DOHH2 (cell line): ENCODE data around the gene SLC6A2.

ENCODE experiments used
- H3F3A ChIP-seq: fragments of 200-600 bp; sonication (generic), shearing (Covaris generic); 2 replicates; pipeline ENCODE4 v1.6.0; 2016; ENCODE audit warnings: antibody characterized with exemption, mild to moderate bottlenecking; ENCODE audit not compliant: control insufficient read depth, insufficient read depth
- H3K27ac ChIP-seq: fragments of 200-600 bp; sonication (generic); 2 replicates; pipeline ENCODE4 v1.5.1; 2014; ENCODE audit warnings: low read depth, mild to moderate bottlenecking, low read length, moderate library complexity
- H3K27me3 ChIP-seq: fragments of 200-600 bp; sonication (generic); 2 replicates; pipeline ENCODE4 v1.6.1; 2014; ENCODE audit warnings: mild to moderate bottlenecking, low read length, mixed read lengths; ENCODE audit not compliant: control insufficient read depth
- H3K36me3 ChIP-seq: fragments of 200-600 bp; sonication (generic); 2 replicates; pipeline ENCODE4 v1.6.1; 2014; ENCODE audit warnings: mild to moderate bottlenecking, low read length, moderate library complexity, mixed read lengths; ENCODE audit not compliant: control insufficient read depth
- H3K4me1 ChIP-seq: fragments of 200-600 bp; sonication (generic); 2 replicates; pipeline ENCODE4 v1.6.1; 2014; ENCODE audit warnings: mild to moderate bottlenecking, low read length, mixed read lengths; ENCODE audit not compliant: control insufficient read depth
- H3K4me2 ChIP-seq: fragments of 200-600 bp; sonication (generic); 2 replicates; pipeline ENCODE4 v1.6.0; 2014; ENCODE audit warnings: mild to moderate bottlenecking, low read length, moderate library complexity
- H3K4me3 ChIP-seq: fragments of 200-600 bp; sonication (generic); 2 replicates; pipeline ENCODE4 v1.5.1; 2014; ENCODE audit warnings: mild to moderate bottlenecking, low read length, mixed read lengths
- H3K79me2 ChIP-seq: fragments of 200-600 bp; sonication (generic); 2 replicates; pipeline ENCODE4 v1.6.1; 2014; ENCODE audit warnings: mild to moderate bottlenecking, low read length, mixed read lengths; ENCODE audit not compliant: control insufficient read depth
- H3K9me2 ChIP-seq: fragments of 200-600 bp; sonication (generic); replicated peaks from 2 replicates; pipeline ENCODE4 v1.6.1; 2014; ENCODE audit warnings: mild to moderate bottlenecking, low read length, mixed read lengths; ENCODE audit not compliant: control insufficient read depth
- H3K9me3 ChIP-seq: fragments of 200-600 bp; sonication (generic); 2 replicates; pipeline ENCODE4 v1.6.1; 2014; ENCODE audit warnings: antibody characterized with exemption, low read length, mixed read lengths; ENCODE audit not compliant: control insufficient read depth, insufficient read depth
- H4K20me1 ChIP-seq: fragments of 200-600 bp; sonication (generic); 2 replicates; pipeline ENCODE4 v1.6.0; 2014; ENCODE audit warnings: low read depth, mild to moderate bottlenecking, antibody characterized with exemption, low read length, moderate library complexity; ENCODE audit not compliant: control insufficient read depth, insufficient read depth
- EZH2phosphoT487 ChIP-seq: fragments of 200-600 bp; sonication (generic); IDR thresholded peaks from 2 replicates; pipeline ENCODE4 v1.6.1; 2017; ENCODE audit warnings: borderline replicate concordance, mild to moderate bottlenecking, antibody characterized with exemption, low read length, moderate library complexity, mixed read lengths
- TF ChIP-seq, protein P1 (sequence below): fragments of 200-600 bp; sonication (generic); IDR thresholded peaks from one replicate; pipeline ENCODE4 v1.5.1; 2014; ENCODE audit warnings: antibody characterized with exemption, mild to moderate bottlenecking, low read depth, low read length; ENCODE audit not compliant: poor library complexity, severe bottlenecking

Gene SLC6A2

DNA sequence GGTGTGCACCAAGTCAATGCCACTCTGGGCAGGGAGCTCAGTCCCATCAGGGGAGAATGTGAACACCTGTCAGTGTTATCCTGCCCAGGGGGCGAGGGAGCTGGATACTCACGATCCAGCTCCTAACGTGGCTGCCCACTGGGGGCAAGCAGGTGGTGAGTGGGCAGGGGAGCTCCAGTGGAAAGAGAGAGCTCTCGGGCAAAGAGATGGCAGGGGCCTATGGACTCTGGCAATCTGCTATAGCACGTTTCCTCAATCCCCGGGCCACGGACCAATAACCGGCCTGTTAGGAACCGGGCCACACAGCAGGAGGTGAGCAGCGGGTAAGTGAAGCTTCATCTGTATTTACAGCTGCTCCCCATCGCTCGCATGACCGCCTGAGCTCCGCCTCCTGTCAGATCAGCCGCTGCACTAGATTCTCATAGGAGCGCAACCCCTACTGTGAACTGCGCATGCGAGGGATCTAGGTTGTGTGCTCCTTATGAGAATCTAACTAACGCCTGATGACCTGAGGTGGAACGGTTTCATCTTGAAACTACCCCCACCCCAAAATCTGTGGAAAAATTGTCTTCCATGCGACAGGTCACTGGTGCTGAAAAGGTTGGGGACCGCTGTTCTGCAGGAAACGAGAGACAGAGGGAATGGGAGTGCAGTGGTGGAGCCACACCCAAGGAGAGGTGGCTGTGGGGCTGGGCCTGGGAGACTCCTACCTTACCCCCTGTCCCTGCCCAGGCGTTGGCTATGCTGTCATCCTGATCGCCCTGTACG lies 15.6 kb downstream of the SLC6A2 start:
- H3K27me3 ChIP-seq, result no peaks in the 10 kb centered on the region
- TF ChIP-seq EZH2phosphoT487, result no peak
- TF ChIP-seq, protein P1, sequence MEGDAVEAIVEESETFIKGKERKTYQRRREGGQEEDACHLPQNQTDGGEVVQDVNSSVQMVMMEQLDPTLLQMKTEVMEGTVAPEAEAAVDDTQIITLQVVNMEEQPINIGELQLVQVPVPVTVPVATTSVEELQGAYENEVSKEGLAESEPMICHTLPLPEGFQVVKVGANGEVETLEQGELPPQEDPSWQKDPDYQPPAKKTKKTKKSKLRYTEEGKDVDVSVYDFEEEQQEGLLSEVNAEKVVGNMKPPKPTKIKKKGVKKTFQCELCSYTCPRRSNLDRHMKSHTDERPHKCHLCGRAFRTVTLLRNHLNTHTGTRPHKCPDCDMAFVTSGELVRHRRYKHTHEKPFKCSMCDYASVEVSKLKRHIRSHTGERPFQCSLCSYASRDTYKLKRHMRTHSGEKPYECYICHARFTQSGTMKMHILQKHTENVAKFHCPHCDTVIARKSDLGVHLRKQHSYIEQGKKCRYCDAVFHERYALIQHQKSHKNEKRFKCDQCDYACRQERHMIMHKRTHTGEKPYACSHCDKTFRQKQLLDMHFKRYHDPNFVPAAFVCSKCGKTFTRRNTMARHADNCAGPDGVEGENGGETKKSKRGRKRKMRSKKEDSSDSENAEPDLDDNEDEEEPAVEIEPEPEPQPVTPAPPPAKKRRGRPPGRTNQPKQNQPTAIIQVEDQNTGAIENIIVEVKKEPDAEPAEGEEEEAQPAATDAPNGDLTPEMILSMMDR, result no peak
- no peaks in the 10 kb centered on the region for H3K36me3 ChIP-seq
- no peaks in the 10 kb centered on the region for H3K79me2 ChIP-seq
- no peaks in the 10 kb centered on the region for H3K4me1 ChIP-seq
- H3K9me3 ChIP-seq, result no peaks in the 10 kb centered on the region
- no peak overlapping the region for H3K4me3 ChIP-seq
- no peaks in the 10 kb centered on the region for H3F3A ChIP-seq
- no peak overlapping the region for H3K27ac ChIP-seq
- no peaks in the 10 kb centered on the region for H3K9me2 ChIP-seq
- no peaks in the 10 kb centered on the region for H4K20me1 ChIP-seq
- no peak overlapping the region for H3K4me2 ChIP-seq

DNA sequence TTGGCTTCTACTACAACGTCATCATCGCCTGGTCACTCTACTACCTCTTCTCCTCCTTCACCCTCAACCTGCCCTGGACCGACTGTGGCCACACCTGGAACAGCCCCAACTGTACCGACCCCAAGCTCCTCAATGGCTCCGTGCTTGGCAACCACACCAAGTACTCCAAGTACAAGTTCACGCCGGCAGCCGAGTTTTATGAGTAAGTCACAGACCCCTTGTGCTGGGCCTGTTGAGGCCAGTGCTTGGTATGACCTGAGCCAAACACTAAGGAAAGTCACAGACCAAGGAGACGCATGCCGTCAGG lies 16.1 kb downstream of the SLC6A2 start:
- Histone ChIP-seq H3K4me3 (no peak overlapping the region), H4K20me1 (no peaks in the 10 kb centered on the region), H3K36me3 (no peaks in the 10 kb centered on the region), H3F3A (no peaks in the 10 kb centered on the region), H3K9me3 (no peaks in the 10 kb centered on the region), H3K4me1 (no peaks in the 10 kb centered on the region), H3K79me2 (no peaks in the 10 kb centered on the region), H3K4me2 (no peak overlapping the region), H3K9me2 (no peaks in the 10 kb centered on the region), H3K27ac (no peak overlapping the region), H3K27me3 (no peaks in the 10 kb centered on the region)
- no peak for TF ChIP-seq EZH2phosphoT487
- TF ChIP-seq, protein P1, result no peak

DNA sequence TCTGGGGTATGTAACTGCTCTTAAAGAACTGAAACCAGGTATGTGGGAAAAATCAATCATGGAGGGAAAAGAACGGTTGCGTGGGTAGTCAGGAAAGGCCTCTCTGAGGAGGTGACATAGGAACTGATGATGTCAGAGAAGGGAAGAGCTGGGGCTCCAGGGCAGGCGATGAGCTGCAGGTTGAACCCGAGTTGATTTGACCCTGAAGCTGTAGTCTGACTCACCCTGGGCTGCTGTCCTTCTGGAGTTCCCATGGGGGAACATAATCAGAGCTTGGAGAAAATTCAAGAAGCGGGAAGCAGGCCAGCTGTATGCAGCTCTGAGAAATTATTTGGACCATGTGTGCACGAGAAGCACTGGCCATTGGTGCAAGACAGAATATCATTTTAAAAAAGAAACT lies 16.7 kb downstream of the SLC6A2 start:
- H4K20me1 ChIP-seq, result no peaks in the 10 kb centered on the region
- TF ChIP-seq, protein P1, result no peak
- no peak overlapping the region for H3K4me3 ChIP-seq
- no peaks in the 10 kb centered on the region for H3K79me2 ChIP-seq
- H3K4me1 ChIP-seq, result no peaks in the 10 kb centered on the region
- H3K9me3 ChIP-seq, result no peaks in the 10 kb centered on the region
- H3K9me2 ChIP-seq, result no peaks in the 10 kb centered on the region
- H3K27me3 ChIP-seq, result no peaks in the 10 kb centered on the region
- H3K36me3 ChIP-seq, result no peaks in the 10 kb centered on the region
- no peak overlapping the region for H3K27ac ChIP-seq
- no peaks in the 10 kb centered on the region for H3F3A ChIP-seq
- no peak overlapping the region for H3K4me2 ChIP-seq
